Stimulated activated CD8-positive, alpha-beta memory T cell treated with anti-CD3 and anti-CD28 coated beads, Interleukin-2, amount 100 ng/mL, for 1 hour (primary cell): Measurements from ENCODE around the gene ABCC8.

Experiments
- DNase-seq, 2 donors: peaks; one replicate each; pipeline ENCODE4 v3.0.0-alpha.2; 2020; ENCODE audit warnings: low read depth in 2 of 2

Gene ABCC8

DNA sequence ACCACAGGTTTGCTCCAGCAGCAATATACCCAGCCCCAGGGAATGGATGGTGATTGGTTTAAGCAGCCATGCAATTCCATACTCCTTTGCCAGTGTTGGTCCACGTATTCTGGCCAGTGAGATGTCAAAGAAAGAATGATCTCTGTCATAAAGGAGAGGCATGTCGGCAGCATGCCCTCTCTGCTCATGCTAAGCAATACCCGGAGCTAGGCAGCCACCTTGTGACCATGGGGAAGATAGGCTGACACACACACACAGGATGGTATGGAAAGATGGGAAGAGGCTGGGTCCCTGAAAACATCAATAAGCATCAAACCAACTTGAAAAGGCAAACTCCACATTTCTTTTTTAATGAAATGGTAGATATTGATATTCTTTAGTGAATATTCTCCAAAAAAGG is 5.1 kb downstream of the ABCC8 start:
- no peak for DNase-seq

DNA sequence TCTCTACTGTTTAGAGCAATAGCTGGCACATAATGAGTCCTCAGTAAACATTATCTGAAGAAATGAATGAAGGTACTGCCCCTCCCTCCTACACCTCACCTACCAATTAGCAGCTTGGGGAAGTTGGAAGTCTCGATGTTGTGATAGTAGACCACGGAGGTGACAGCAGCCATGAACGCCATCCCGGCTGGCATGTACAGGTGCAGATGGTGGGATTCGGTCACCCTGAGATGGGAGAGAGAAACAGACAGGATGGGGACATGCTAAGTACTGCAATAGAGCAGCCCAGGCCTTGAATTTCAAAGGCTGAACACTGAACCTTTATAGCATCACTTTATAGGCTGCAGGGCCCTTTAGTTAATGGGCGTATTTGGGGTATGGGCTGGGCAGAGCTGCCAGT is 6.6 kb downstream of the ABCC8 start:
- DNase-seq, result no peak

DNA sequence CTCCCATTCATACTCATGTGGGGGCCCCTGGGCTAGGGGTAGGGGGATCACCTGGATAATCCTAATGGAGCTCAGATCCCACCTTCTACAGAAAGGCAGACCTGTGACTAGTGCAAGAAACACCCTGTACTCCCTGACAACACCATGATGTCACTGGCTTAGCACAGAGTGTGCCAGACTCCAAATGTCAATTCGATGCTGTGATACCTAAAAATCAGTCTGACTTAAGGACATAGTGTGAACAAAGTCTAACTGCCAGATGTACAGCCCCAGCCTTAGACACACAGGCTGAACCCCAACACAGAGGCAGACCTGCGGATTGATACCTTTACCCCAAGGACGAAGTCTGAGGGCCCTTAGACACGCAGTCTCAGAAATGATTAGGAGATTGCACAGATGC is 8.5 kb downstream of the ABCC8 start:
- DNase-seq, result no peak

DNA sequence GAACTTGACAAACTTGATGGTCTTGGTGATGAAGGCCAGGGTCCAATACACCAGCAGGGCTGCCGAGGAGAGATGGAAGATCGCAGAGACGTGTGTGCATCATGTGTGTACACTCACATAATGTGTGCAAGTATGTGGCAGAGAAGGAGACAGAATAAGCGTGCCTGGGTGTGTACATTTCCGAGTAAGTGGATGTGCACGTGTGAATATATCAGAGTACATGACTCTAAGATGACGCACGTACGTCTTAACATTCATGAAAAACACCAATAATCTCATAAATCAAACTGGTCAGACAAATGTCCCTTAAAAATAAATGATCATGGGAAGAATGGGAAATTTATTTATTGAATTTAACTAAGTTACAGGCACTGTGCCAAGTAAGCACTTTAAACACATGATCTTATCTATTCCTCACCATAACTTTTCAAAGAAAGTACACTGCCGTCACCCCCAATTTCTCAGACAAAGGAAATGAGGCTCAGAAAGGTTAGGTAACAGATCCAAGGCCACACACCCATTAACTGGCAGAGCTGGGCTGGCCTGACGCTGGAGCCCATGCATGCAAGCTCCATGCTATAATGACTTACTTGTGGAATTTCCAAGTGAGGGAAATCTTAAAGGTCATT is 13.0 kb downstream of the ABCC8 start:
- DNase-seq, result no peak

DNA sequence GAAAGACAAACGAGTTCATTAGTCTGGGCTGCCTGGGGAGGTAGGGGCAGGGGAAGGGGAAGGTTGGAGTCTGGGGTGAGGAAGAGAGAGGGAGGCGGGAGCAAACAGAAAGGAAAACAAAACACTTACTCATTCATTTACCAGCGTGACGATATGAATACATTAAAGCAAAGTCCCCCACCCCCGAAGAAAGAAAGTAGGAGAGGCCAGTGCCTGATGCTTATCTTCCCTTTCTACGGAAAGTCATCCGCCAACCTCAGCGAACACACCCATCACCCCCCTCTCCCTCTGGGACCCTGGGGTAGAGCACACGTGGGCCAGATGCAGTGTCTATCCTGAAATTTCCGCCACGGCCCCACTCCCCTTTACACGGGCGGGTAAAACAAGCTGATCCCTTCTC is 13.7 kb downstream of the ABCC8 start:
- no peak for DNase-seq

DNA sequence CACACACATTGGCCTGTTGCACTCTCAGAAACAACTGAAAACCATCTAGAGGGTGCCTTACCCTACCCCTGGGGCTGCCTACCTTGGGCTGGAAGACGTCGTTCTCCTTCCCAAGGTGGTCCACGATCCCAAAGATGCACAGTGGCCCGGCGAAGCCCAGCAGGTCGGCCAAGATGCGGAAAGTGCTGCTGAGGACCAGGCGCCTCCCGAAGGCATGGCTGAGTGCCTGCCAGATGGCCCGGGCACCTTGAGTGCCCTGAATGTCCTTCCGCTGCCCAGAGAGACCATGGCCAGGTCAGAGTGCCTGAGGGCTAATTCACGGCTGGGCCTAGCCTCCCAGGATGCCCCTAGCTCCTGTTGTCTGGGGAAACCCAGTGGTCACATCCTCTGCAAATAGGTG is 16.2 kb downstream of the ABCC8 start:
- DNase-seq, result no peak

DNA sequence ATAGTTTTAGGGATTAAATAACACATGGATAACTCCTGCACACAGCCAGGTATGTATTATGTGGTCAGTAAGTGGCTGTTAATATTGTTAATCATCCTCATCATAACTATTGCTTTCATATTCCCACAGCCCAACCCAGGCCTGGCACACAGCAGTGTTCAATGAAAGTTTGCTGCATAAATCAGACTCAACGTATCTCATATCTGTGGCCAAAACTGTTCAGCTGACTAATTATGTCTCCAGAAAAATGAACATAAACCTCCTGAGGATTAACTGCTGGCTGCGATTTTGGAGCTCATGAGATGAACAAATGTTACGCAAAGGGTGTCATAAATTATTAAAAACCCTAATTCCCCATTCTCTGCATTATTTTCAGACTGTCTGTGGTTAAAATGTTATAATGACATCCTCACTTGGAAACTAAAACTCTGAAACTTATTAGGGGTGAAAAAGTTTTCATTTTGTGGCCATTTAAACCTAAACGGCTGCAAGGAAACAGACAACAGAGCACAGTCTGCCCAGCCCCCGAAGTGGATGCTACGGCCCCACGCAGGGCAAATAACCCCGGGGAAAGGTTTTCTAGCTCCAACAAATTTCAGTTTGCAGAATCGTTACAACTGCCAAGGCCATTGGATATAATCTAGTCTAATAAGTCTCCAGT is 17.3 kb downstream of the ABCC8 start:
- no peak for DNase-seq

DNA sequence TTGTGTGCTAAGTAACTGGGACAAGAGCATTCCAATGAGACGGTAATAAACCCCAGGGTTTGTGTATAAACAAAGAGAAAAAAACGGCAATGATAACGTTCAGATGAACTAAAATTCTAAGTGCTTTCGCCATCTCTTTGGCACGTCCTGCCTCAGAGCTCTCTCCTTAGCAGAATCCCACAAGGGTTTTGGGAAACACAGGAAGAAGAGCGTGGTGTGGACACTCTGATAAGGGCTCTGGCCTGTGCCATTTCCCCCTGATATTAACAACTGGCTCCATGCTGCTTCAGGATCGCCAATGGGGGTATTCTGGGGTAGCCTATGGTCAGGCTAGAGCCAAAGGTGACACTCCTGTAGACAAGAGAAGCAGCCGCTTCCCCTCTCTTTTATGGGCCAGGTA is 18.4 kb downstream of the ABCC8 start:
- DNase-seq, result no peak

DNA sequence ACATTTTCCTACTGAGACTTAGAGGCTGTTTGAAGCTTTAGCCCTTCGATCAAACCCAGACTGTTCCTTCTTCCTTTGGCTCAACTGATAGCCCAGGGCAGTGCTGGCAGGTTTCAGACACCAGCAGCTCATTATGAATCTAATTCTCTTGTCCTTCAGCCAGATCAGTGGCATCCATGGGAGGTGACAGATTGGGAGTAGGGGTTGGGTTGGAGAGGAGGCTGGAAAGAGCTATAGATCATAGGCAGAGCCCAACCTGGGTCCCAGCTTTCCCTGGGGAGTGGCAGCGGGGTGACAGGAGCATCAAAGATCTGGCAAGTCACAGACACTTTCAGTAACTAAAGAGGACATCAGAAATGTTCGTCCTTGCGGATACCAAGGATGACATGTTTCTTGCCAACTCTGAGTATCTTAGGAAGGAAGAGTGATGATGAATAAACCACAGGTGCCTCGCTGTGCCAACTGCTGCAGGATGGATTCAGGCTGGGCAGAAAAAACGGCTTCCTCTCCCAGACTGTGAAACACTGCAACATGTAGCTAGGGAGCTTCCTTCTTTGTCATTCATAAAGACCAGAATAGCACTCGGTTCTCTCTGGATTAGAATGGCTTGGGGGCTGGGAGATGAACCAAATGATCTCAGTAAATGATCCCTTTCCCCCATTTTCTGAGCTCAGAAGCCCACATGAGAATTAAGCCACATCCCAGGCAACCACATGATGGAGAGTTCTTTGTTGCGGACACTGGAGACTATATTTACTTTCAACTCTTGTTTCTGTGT is 19.1 kb downstream of the ABCC8 start:
- no peak for DNase-seq

DNA sequence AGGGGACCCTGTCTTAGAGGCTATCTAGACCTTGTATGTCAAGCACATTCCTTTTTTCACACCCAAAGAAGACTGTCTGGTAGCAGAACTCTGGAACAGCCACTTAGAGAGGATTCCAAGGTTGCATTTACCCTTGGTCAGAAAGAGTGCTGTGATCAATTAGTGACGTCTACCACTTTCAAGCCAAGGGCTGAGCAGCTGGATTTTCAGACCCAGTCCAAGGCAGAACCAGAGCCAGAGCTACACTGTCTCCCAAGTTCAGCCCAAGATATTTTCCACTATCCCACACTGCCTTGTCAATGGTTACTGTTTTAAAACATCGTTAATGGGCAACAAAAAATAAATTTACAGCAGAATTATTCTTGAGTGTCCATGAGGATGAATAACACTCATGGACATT is 24.0 kb downstream of the ABCC8 start:
- no peak for DNase-seq

DNA sequence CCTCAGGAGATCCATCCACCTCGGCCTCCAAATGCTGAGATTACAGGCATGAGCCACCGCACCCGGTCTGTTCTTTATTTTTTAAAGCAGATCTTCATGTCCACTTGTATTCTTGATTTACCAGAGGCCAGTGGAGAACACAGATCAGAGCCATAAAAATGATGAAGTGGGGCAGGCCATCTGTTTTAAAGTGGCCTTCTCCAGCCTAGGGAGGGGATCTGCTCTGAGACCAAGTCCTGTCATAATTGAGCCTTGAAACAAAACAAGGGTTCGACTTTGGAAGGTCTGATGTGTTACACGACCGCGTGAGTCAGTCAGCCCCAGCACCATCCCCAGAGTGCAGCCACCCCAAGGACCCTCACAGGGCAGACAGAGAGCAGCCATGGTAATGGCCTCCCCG is 27.5 kb downstream of the ABCC8 start:
- no peak for DNase-seq

DNA sequence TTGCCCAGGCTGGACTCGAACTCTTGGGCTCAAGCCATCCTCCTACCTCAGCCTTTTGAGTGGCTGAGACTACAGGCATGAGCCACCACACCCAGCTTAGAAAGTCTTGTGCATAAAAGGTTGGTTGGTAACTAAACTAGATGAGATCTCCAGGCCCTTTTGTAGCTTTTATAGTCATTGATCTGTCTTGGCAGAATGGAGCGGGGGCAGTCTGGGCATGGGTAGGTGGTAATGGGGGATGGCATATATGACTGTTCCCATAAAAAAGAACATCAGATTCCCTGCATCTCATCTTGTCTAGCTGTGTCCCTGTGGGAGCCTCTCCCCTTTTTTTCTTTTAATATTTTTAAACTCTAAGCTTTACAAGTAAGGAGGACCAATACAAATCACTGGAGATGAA is 30.2 kb downstream of the ABCC8 start:
- no peak for DNase-seq

DNA sequence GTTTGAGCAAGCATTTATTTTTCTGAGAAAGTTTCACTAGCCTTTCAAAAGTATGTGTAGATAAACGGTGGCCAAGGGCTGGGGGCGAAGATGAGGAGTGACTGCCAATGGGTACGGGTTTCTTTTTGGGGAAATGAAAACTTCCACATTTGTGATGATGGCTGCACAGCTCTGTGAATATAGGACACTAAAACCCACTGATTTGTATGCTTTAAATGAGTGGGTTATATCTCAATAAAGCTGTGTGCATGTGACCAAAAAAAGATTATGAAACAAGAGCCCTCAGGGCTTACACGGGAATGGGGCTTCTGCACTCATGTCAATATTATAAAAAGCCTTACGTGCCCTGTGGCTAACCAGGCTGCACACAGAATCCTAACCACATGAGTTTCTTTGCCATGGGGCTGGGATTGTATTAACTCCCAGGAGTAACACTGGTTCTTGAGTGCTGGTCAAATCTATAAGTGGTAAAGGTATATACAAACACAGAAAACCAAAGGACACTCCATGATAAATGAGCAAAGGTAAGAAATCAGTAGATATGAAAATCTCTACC is 31.3 kb downstream of the ABCC8 start:
- no peak for DNase-seq

DNA sequence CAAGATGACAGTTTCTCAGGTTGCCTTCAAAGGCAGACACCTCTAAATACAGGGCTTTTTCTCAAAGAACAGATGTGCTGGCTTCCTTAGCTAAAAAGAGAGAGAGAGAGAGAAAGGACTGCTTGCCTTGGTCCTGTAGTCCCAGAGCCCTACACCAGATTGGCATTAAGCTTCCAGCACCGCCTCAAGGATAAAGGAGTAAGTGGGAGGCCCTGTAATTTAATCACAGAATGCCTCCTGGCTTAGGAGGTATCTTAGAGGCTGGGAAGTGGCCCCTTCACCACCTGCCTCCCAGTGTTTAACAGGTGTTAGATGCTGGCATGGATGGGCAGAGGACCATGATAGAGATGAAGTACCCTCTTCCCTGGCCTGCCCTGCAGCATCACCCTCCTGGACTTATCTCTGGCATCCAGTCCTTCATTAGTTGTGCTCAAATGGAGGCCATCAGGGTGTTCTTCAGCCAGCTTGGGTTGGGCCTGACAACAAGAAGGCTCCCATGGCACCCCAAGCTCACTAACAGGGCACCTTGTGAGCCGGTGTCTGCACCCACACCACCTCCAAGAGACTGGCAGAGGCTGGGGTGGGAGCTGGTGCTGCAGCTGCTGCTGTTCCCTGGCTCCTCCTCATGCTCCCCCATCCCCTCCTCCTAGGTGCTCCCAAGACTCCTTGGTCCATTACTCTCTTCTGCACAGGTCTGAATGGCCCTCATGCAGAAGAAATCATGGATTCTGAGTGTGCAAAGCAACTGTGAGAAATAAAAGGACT is 32.5 kb downstream of the ABCC8 start:
- DNase-seq, result no peak

DNA sequence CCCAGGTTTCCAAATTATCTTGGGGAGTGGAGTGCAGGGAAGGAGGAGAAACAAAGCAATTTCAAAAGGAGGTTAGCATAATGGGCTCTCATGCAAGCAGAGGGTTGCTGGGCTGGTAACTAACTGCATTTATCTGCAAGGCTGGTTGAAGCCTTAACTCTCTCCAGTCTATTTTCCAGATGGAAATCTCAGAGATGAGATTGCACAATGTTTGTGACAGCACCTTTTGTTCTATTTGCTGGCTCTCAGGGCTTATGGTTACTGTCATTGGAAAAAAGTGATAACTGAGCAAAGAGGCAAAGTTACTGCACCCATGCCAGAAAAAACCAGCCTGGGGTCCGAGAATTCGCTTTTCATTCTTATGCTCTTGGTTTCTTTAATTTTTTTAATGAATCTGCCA is 33.2 kb downstream of the ABCC8 start:
- no peak for DNase-seq

DNA sequence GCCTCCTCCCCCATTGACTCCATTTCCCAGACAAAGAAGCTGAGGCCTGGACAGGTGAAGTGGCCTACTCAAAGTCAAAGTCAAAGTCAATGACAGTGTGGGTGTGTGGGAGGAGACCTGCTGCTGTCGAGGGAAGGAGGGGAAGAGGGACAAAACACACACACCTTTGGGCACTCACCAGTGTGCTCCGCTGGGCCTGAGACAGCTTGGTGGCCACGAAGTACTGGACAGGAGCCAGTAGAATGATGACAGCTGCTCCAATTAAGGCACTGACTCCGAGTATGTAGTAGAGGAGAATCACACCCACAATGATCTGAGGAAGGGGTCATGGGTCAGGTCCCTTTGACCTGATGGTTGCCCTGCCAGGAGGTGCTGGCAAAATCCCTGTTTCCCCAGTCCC is 33.6 kb downstream of the ABCC8 start:
- DNase-seq, result no peak

DNA sequence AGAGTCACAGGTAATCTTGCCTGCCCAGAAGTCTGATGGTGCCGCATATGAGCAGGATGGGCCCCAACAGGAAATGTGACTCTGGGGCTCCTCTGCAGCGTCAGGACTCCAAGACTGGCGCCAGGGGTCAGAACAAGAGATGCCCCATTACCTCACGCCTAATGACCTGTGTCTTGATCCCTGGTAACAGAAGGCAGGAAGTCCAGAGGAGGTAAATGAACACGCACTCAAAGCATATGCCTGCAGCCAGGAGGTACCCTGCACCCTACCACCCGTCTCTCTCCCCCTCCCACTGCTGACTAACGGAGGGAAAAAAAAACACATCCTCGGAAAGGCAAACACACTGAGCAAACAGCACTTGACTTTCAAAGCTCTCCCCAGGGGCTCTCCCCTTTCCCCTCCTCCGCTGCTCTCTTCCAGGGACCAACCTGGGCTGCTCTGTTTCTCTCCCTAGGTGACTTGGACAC is 37.3 kb downstream of the ABCC8 start:
- DNase-seq, result no peak

DNA sequence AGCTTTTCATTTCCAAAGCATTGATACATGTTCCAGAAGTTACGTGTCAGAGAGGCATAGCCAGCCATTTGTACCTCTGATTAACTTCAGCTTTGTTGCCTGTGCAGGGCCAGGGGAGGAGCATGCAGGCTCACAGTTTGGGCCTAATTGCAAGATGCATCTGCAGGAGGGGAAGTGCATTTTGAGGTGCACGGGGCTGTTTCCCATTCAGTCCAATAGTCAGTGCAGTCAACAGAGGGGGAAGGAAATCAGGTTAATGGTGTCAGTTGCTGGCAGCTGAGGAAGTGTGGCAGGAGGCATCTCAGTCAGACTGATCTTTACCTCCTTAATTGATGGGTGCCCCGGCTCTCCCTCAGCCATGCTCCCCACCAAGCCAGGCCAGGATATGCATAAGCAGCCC is 39.3 kb downstream of the ABCC8 start:
- DNase-seq, result no peak

DNA sequence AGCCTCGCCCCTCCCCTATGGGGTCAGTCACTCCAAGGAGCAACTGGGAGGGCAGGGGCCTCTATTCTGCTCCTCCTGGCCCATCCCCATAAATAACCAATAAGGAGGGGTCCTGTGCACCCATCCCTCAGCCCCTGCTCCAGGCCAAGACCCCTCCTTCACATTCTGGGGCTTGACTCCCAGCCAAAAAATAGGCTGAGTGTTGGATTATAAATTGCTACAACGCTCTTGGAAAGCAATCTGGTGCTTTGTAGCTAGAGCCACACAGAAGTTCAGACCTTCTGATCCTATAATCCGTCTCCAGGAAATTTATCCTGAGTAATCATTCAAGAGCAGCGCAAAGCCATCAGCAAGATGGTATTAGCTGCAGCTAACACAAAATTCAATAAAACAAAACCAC is 42.5 kb downstream of the ABCC8 start:
- DNase-seq, result no peak

DNA sequence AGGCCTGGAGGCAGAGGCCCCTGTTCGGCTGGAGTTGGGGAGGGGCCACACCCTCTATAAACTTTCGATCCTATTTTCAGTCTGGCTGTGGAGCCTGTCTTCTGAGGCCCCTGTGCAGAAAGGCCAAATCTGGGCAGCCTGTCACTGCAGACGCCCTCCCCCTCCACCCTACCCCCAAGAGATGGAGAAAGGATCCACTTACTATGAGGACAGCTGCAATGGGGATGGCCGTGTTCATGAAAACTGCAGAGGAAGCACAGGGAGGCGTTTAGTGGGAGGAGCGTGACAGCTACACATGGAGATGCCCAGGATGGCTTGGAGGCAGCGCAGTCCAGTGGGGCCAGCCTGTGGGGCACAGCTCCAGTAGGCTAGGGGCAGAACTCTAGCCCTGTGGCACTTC is 44.6 kb downstream of the ABCC8 start:
- no peak for DNase-seq

DNA sequence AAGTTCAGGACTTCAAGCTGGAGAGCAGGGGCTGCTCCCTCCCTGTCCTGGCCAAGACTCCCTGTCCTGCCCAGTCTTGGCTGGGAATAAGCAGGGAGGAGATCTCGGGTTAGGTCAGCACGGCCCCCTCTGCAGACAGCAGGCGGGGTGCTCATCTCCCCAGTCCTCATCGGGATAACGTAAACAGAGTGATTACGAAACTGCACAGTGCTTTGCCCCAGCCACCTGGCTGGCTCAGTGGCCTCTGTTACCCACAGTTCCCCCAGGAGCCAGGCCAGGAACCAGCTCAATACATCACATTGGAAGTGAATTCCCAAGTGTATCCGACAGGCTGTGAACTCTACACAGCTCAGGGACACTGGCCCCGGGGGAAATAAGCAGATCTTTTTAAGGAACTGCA is 45.5 kb downstream of the ABCC8 start:
- DNase-seq, result no peak

DNA sequence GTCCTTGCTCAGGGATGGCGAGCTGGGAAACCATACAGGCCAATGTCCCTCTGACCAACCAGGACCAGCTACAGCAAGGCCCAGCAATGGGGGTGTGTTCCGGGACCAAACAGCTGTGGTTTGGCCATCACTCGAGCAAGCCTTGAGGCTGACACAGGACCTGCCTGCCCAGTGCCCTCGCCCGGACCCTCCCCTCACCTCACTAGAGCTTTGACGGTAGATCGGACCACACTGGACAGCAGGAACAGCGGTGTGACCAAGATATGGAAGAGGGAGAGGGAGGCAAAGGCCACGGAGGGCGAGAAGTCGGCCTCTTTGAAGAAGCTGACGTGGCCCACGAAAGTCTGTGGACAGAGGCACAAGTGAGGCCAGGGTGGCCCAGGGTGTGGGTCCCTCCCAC is 46.0 kb downstream of the ABCC8 start:
- no peak for DNase-seq
